SK-N-SH (cell line): ENCODE results near the gene SORCS3. TPM values are rescaled to one million over a fixed set of nuclear protein-coding genes. Genes with fewer than 3 reads are reported as not detected.
A peak's percentile ranks its signal among the peaks of the same experiment; 100 is the strongest.

Experiments
- CTCF ChIA-PET: fragments of 300-600, 350-600 bp; formaldehyde crosslinking; extraction: SDS; loops from one replicate; lab custom pipeline; 2021; lab: Yijun Ruan, JAX
- POLR2A ChIA-PET: fragments of 350-600 bp; sonication (Branson Sonifier 250); formaldehyde crosslinking; extraction: SDS; loops from one replicate; lab custom pipeline; 2020; ENCODE audit warnings: antibody characterized with exemption, inconsistent platforms; lab: Yijun Ruan, JAX
- DNase-seq: peaks from one replicate; pipeline ENCODE4 v3.0.0; 2012
- H2AFZ ChIP-seq: fragments of 200-600 bp; sonication (generic); 2 replicates; pipeline ENCODE4 v1.8.1; 2016; ENCODE audit warnings: antibody characterized with exemption, mild to moderate bottlenecking, low read depth
- H3F3A ChIP-seq: fragments of 200-600 bp; sonication (generic); replicated peaks from 2 replicates; pipeline ENCODE3; 2016; ENCODE audit warnings: antibody characterized with exemption, mild to moderate bottlenecking; ENCODE audit not compliant: insufficient read depth
- H3K27ac ChIP-seq, 2 experiments: fragments of 200-500 bp in 1 of 2; fragments of 200-600 bp in 1 of 2; sonication (Bioruptor generic) in 1 of 2; sonication (generic), shearing (Covaris generic) in 1 of 2; 2 replicates each; pipeline versions ENCODE4 v1.5.1 to v1.6.1; 2014 to 2016; ENCODE audit warnings: low read depth in 2 of 2, inconsistent platforms in 1 of 2, low read length in 1 of 2, mild to moderate bottlenecking in 1 of 2, mixed read lengths in 1 of 2
- H3K27me3 ChIP-seq: fragments of 200-600 bp; sonication (generic), shearing (Covaris generic); 2 replicates; pipeline ENCODE4 v1.6.1; 2016; ENCODE audit warnings: mixed run types; ENCODE audit not compliant: insufficient read depth
- H3K36me3 ChIP-seq, 2 experiments: fragments of 200-500 bp in 1 of 2; fragments of 200-600 bp in 1 of 2; sonication (Bioruptor generic) in 1 of 2; sonication (generic) in 1 of 2; replicated peaks in 1 of 2; 2 replicates each; pipeline versions ENCODE3 to v1.5.1; 2014 to 2016; ENCODE audit warnings: low read length in 1 of 2, mild to moderate bottlenecking in 1 of 2; ENCODE audit not compliant: insufficient read depth in 2 of 2, control insufficient read depth in 1 of 2
- H3K4me1 ChIP-seq, 2 experiments: fragments of 200-500 bp in 1 of 2; fragments of 200-600 bp in 1 of 2; sonication (Bioruptor generic) in 1 of 2; sonication (generic), shearing (Covaris generic) in 1 of 2; 2 replicates each; pipeline versions ENCODE4 v1.5.1 to v1.6.1; 2014 to 2016; ENCODE audit warnings: low read depth in 1 of 2, low read length in 1 of 2, mixed run types in 1 of 2; ENCODE audit not compliant: insufficient read depth in 2 of 2, control insufficient read depth in 1 of 2
- H3K4me2 ChIP-seq: fragments of 200-600 bp; sonication (generic), shearing (Covaris generic); 2 replicates; pipeline ENCODE4 v1.6.1; 2017; ENCODE audit warnings: mixed run types
- H3K4me3 ChIP-seq, 2 experiments: fragments of 200-500 bp in 1 of 2; fragments of 200-600 bp in 1 of 2; sonication (Bioruptor generic) in 1 of 2; sonication (generic), shearing (Covaris generic) in 1 of 2; 2 replicates each; pipeline versions ENCODE4 v1.5.1 to v1.8.1; 2014 to 2016; ENCODE audit warnings: low read depth in 2 of 2, inconsistent platforms in 1 of 2, low read length in 1 of 2, mild to moderate bottlenecking in 1 of 2, mixed read lengths in 1 of 2, moderate library complexity in 1 of 2
- H3K79me2 ChIP-seq: fragments of 200-600 bp; sonication (generic); 2 replicates; pipeline ENCODE4 v1.8.1; 2017; ENCODE audit warnings: mild to moderate bottlenecking; ENCODE audit not compliant: insufficient read depth
- H3K9ac ChIP-seq: fragments of 200-600 bp; sonication (generic); 2 replicates; pipeline ENCODE4 v1.6.1; 2017; ENCODE audit warnings: mixed run types
- H3K9me2 ChIP-seq: fragments of 200-600 bp; sonication (generic); 2 replicates; pipeline ENCODE4 v1.6.1; 2017; ENCODE audit warnings: mixed run types
- H3K9me3 ChIP-seq: fragments of 200-600 bp; sonication (generic); 2 replicates; pipeline ENCODE4 v1.6.1; 2017; ENCODE audit warnings: mixed run types, mild to moderate bottlenecking, moderate library complexity
- H4K20me1 ChIP-seq: fragments of 200-600 bp; sonication (generic); 2 replicates; pipeline ENCODE4 v1.6.1; 2017; ENCODE audit warnings: mild to moderate bottlenecking, mixed run types; ENCODE audit not compliant: insufficient read depth
- EP300 ChIP-seq, 2 experiments: IDR thresholded peaks; 2 replicates each; pipeline versions ENCODE4 v1.4.0 to v1.6.1; 2012; ENCODE audit warnings: borderline replicate concordance in 1 of 2, low read depth in 1 of 2, low read length in 1 of 2
- EZH2phosphoT487 ChIP-seq: fragments of 200-600 bp; sonication (generic); IDR thresholded peaks from 2 replicates; pipeline ENCODE4 v1.6.1; 2017; ENCODE audit warnings: low read depth, mixed run types, mild to moderate bottlenecking, antibody characterized with exemption, moderate library complexity, borderline replicate concordance
- FOXJ3 ChIP-seq: sonication (generic); formaldehyde crosslinking; IDR thresholded peaks from 2 replicates; pipeline ENCODE4 v1.5.1; 2020; ENCODE audit warnings: mild to moderate bottlenecking, missing genetic modification reagents
- GABPA ChIP-seq: IDR thresholded peaks from 2 replicates; pipeline ENCODE4 v1.4.0; 2012; ENCODE audit warnings: low read depth, mild to moderate bottlenecking
- JUND ChIP-seq: IDR thresholded peaks from 2 replicates; pipeline ENCODE4 v1.4.0; 2012
- MEF2A ChIP-seq: IDR thresholded peaks from 2 replicates; pipeline ENCODE4 v1.4.0; 2012; ENCODE audit warnings: low read depth, borderline replicate concordance
- NFIC ChIP-seq: IDR thresholded peaks from 2 replicates; pipeline ENCODE4 v1.4.0; 2012; ENCODE audit warnings: borderline replicate concordance
- RCOR1 ChIP-seq: fragments of 150-350 bp; IDR thresholded peaks from 2 replicates; pipeline ENCODE4 v1.6.1; 2017; ENCODE audit warnings: antibody characterized with exemption, low read length
- RFX5 ChIP-seq: IDR thresholded peaks from 2 replicates; pipeline ENCODE4 v1.6.1; 2012; ENCODE audit warnings: mild to moderate bottlenecking, improper control_type of control experiment, low read length
- RXRA ChIP-seq: IDR thresholded peaks from 2 replicates; pipeline ENCODE4 v1.4.0; 2012; ENCODE audit warnings: low read depth, mild to moderate bottlenecking, borderline replicate concordance
- SIN3A ChIP-seq: IDR thresholded peaks from 2 replicates; pipeline ENCODE4 v1.6.1; 2012; ENCODE audit warnings: low read depth, mild to moderate bottlenecking, low read length, moderate library complexity, borderline replicate concordance
- SMC3 ChIP-seq: IDR thresholded peaks from 2 replicates; pipeline ENCODE4 v1.6.1; 2012; ENCODE audit warnings: low read depth, low read length, improper control_type of control experiment
- YY1 ChIP-seq: IDR thresholded peaks from 2 replicates; pipeline ENCODE4 v1.4.0; 2012; ENCODE audit warnings: low read depth, mild to moderate bottlenecking
- WGBS: methylation state at CpG from one replicate; pipeline ENCODE4 v1.1.6; 2017; ENCODE audit warnings: low lambda C conversion rate; 5-methylcytosine and 5-hydroxymethylcytosine counted together
- polyA plus RNA-seq, 3 experiments: library from polyadenylated mRNA; depleted of rRNA; stranded (reverse); fragments of >200 nt; gene quantifications; 2 replicates each; pipeline ENCODE4 v1.2.3, GENCODE V29; 2012
- TF ChIP-seq, protein P1 (sequence below): IDR thresholded peaks from 2 replicates; pipeline ENCODE4 v1.4.0; 2012; ENCODE audit warnings: low read depth, borderline replicate concordance
- TF ChIP-seq, protein P2 (sequence below): IDR thresholded peaks from 2 replicates; pipeline ENCODE4 v1.6.1; 2012; ENCODE audit warnings: mild to moderate bottlenecking, low read depth, low read length, moderate library complexity
- TF ChIP-seq, protein P3 (sequence below): IDR thresholded peaks from 2 replicates; pipeline ENCODE4; 2012
- TF ChIP-seq, protein P4 (sequence below): fragments of 200-600 bp; sonication (generic); IDR thresholded peaks from 2 replicates; pipeline ENCODE4 v1.6.1; 2017; ENCODE audit warnings: antibody characterized with exemption, mild to moderate bottlenecking, moderate library complexity

SORCS3 gene
- polyA plus RNA-seq, 1 of the 3 experiments (the other 2 are of a cell fraction): not detected

DNA sequence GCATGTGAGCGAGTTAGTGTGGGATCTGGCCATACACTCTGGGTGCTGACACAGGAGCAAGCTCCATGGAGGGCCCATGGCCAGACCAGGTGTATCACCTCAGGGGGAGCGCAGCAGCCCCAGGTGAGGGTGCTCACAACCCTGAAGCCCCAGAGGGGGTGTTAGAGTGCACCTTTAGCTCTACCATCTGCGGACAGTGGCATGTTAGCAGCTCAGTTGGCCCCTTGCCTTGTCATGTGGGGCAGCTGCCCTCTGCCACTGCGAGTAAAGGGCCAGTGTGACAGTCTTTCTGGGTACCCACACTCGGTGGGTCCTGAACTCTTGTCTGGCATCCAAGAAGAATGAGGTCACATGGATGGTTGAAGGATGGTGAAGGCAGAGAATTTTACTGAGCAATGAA is 600.2 kb downstream of the SORCS3 start:
- Histone ChIP-seq H3K9me3 (no peaks in the 10 kb centered on the region), H3F3A (no peaks in the 10 kb centered on the region), H3K36me3 (no peaks in the 10 kb centered on the region), H4K20me1 (no peaks in the 10 kb centered on the region), H3K4me2 (no peak overlapping the region), H2AFZ (no peak overlapping the region), H3K4me1 (peaks cover 0 to 6% of the 10 kb centered on the region in 2 experiments; a peak in 2 of 4 replicates), H3K79me2 (no peaks in the 10 kb centered on the region), H3K9me2 (no peaks in the 10 kb centered on the region), H3K9ac (no peak overlapping the region), H3K4me3 (no peak overlapping the region), H3K27ac (no peak overlapping the region), H3K27me3 (no peaks in the 10 kb centered on the region)
- no peak for TF ChIP-seq SMC3
- TF ChIP-seq, protein P1, sequence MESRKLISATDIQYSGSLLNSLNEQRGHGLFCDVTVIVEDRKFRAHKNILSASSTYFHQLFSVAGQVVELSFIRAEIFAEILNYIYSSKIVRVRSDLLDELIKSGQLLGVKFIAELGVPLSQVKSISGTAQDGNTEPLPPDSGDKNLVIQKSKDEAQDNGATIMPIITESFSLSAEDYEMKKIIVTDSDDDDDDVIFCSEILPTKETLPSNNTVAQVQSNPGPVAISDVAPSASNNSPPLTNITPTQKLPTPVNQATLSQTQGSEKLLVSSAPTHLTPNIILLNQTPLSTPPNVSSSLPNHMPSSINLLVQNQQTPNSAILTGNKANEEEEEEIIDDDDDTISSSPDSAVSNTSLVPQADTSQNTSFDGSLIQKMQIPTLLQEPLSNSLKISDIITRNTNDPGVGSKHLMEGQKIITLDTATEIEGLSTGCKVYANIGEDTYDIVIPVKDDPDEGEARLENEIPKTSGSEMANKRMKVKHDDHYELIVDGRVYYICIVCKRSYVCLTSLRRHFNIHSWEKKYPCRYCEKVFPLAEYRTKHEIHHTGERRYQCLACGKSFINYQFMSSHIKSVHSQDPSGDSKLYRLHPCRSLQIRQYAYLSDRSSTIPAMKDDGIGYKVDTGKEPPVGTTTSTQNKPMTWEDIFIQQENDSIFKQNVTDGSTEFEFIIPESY: no peak
- no peak for TF ChIP-seq RFX5
- TF ChIP-seq MEF2A: no peak
- TF ChIP-seq GABPA: no peak
- no peak for TF ChIP-seq RXRA
- no peak for TF ChIP-seq SIN3A
- TF ChIP-seq FOXJ3 (CRISPR knock-in tag): no peak
- no peak for TF ChIP-seq EP300 (IDR thresholded peaks at IDR 0.05; ENCODE audit: borderline replicate concordance in 1 of 2, low read depth in 1 of 2, low read length in 1 of 2)
- TF ChIP-seq, protein P2, sequence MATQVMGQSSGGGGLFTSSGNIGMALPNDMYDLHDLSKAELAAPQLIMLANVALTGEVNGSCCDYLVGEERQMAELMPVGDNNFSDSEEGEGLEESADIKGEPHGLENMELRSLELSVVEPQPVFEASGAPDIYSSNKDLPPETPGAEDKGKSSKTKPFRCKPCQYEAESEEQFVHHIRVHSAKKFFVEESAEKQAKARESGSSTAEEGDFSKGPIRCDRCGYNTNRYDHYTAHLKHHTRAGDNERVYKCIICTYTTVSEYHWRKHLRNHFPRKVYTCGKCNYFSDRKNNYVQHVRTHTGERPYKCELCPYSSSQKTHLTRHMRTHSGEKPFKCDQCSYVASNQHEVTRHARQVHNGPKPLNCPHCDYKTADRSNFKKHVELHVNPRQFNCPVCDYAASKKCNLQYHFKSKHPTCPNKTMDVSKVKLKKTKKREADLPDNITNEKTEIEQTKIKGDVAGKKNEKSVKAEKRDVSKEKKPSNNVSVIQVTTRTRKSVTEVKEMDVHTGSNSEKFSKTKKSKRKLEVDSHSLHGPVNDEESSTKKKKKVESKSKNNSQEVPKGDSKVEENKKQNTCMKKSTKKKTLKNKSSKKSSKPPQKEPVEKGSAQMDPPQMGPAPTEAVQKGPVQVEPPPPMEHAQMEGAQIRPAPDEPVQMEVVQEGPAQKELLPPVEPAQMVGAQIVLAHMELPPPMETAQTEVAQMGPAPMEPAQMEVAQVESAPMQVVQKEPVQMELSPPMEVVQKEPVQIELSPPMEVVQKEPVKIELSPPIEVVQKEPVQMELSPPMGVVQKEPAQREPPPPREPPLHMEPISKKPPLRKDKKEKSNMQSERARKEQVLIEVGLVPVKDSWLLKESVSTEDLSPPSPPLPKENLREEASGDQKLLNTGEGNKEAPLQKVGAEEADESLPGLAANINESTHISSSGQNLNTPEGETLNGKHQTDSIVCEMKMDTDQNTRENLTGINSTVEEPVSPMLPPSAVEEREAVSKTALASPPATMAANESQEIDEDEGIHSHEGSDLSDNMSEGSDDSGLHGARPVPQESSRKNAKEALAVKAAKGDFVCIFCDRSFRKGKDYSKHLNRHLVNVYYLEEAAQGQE: no peak
- no peak for TF ChIP-seq EZH2phosphoT487
- TF ChIP-seq NFIC: no peak
- DNase-seq: no peak
- WGBS: 33% methylated on average over 4 of the region's 5 CpGs
- ChIA-PET CTCF (no interaction called here), POLR2A (no interaction called here)

DNA sequence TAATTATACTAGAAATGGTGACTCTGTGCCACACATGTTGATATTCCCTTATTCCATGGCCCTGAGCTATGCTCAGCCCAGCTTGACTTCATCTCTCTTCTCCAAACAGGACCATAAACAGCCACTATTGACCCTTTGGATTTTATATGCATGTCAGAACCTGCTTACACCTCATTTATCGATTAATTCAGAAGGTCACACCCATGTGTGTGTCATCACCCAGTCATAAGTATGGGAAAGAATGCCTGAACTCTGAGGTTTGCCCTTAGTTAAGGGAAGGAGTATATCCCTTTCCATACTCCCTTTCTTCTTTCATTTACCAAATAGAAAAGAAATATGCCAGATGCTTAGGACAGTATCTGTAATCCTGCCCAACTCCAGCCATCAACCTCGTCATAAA is 602.3 kb downstream of the SORCS3 start:
- Histone ChIP-seq H3K36me3 (no peaks in the 10 kb centered on the region), H3K9me2 (no peaks in the 10 kb centered on the region), H3K4me2 (no peak overlapping the region), H3K79me2 (no peaks in the 10 kb centered on the region), H4K20me1 (no peaks in the 10 kb centered on the region), H3K9me3 (no peaks in the 10 kb centered on the region), H3K4me3 (no peak overlapping the region), H2AFZ (no peak overlapping the region), H3K27ac (peak overlapping the region in 1 of 2 experiments; percentile 60; a peak in 1 of 4 replicates), H3K9ac (no peak overlapping the region), H3K27me3 (no peaks in the 10 kb centered on the region), H3K4me1 (peaks cover 0 to 6% of the 10 kb centered on the region in 2 experiments; a peak in 2 of 4 replicates), H3F3A (no peaks in the 10 kb centered on the region)
- no peak for DNase-seq
- CTCF ChIA-PET: interaction anchor here (2.3 kb wide), 1 partner anchor 9 kb away, joined by 6 read pairs; no protein-coding TSS in a partner anchor
- POLR2A ChIA-PET: no interaction called here
- WGBS: 8% methylated on average over 2 of the region's 2 CpGs
- TF ChIP-seq, protein P3, sequence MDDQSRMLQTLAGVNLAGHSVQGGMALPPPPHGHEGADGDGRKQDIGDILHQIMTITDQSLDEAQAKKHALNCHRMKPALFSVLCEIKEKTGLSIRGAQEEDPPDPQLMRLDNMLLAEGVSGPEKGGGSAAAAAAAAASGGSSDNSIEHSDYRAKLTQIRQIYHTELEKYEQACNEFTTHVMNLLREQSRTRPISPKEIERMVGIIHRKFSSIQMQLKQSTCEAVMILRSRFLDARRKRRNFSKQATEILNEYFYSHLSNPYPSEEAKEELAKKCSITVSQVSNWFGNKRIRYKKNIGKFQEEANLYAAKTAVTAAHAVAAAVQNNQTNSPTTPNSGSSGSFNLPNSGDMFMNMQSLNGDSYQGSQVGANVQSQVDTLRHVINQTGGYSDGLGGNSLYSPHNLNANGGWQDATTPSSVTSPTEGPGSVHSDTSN: no peak
- TF ChIP-seq EP300 (IDR thresholded peaks at IDR 0.05; ENCODE audit: borderline replicate concordance in 1 of 2, low read depth in 1 of 2, low read length in 1 of 2) (no peak), EZH2phosphoT487 (no peak), RCOR1 (no peak), YY1 (no peak), JUND (no peak), FOXJ3 (CRISPR knock-in tag) (no peak), GABPA (no peak), RFX5 (no peak)
- TF ChIP-seq, protein P1: no peak
- TF ChIP-seq, protein P4, sequence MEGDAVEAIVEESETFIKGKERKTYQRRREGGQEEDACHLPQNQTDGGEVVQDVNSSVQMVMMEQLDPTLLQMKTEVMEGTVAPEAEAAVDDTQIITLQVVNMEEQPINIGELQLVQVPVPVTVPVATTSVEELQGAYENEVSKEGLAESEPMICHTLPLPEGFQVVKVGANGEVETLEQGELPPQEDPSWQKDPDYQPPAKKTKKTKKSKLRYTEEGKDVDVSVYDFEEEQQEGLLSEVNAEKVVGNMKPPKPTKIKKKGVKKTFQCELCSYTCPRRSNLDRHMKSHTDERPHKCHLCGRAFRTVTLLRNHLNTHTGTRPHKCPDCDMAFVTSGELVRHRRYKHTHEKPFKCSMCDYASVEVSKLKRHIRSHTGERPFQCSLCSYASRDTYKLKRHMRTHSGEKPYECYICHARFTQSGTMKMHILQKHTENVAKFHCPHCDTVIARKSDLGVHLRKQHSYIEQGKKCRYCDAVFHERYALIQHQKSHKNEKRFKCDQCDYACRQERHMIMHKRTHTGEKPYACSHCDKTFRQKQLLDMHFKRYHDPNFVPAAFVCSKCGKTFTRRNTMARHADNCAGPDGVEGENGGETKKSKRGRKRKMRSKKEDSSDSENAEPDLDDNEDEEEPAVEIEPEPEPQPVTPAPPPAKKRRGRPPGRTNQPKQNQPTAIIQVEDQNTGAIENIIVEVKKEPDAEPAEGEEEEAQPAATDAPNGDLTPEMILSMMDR: no peak
